Neural cell (in vitro differentiated cells): ENCODE data around the gene C11orf86.

Experiments used
- EP300 ChIP-seq: fragments of 450-650 bp; conservative IDR thresholded peaks from 2 replicates; pipeline ENCODE4 v1.6.1; 2014; ENCODE audit warnings: antibody characterized with exemption, mild to moderate bottlenecking, moderate library complexity; ENCODE audit not compliant: poor library complexity, severe bottlenecking
- POLR2AphosphoS5 ChIP-seq: IDR thresholded peaks from 2 replicates; pipeline ENCODE4 v1.6.1; 2012
- RAD21 ChIP-seq: fragments of 450-650 bp; conservative IDR thresholded peaks from 2 replicates; pipeline ENCODE4 v1.6.1; 2014; ENCODE audit warnings: antibody characterized with exemption, mild to moderate bottlenecking, moderate library complexity
- SMC3 ChIP-seq: fragments of 450-650 bp; conservative IDR thresholded peaks from 2 replicates; pipeline ENCODE4 v1.6.1; 2014; ENCODE audit warnings: antibody characterized with exemption, mild to moderate bottlenecking, moderate library complexity; ENCODE audit not compliant: poor library complexity
- TF ChIP-seq, protein P1 (sequence below): fragments of 450-650 bp; IDR thresholded peaks from 2 replicates; pipeline ENCODE4 v1.5.1; 2014; ENCODE audit warnings: antibody characterized with exemption, mild to moderate bottlenecking, moderate library complexity; ENCODE audit not compliant: poor library complexity, severe bottlenecking

DNA sequence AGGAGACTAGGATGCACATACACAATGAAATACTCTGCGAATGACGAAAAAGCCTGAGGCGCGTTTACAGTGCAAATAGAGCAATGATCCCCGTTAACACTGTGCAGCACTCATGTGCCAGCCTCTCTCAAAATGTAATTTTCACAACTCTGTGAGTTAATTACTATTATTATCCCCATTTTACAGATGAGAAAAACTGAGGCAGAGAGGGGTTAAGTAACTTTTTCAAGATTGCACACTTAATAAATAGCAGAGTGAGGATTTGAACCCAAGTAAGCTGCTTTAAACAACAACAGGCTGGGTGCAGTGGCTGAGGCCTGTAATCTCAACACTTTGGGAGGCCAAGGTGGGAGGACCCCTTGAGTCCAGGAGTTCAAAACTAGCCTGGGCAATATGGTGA, 26.2 kb downstream of the C11orf86 start:
- TF ChIP-seq EP300 (no peak), SMC3 (no peak), RAD21 (no peak), POLR2AphosphoS5 (no peak)
- TF ChIP-seq, protein P1, sequence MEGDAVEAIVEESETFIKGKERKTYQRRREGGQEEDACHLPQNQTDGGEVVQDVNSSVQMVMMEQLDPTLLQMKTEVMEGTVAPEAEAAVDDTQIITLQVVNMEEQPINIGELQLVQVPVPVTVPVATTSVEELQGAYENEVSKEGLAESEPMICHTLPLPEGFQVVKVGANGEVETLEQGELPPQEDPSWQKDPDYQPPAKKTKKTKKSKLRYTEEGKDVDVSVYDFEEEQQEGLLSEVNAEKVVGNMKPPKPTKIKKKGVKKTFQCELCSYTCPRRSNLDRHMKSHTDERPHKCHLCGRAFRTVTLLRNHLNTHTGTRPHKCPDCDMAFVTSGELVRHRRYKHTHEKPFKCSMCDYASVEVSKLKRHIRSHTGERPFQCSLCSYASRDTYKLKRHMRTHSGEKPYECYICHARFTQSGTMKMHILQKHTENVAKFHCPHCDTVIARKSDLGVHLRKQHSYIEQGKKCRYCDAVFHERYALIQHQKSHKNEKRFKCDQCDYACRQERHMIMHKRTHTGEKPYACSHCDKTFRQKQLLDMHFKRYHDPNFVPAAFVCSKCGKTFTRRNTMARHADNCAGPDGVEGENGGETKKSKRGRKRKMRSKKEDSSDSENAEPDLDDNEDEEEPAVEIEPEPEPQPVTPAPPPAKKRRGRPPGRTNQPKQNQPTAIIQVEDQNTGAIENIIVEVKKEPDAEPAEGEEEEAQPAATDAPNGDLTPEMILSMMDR, result no peak
